Measurements from ENCODE around the gene TMPRSS13.

DNA sequence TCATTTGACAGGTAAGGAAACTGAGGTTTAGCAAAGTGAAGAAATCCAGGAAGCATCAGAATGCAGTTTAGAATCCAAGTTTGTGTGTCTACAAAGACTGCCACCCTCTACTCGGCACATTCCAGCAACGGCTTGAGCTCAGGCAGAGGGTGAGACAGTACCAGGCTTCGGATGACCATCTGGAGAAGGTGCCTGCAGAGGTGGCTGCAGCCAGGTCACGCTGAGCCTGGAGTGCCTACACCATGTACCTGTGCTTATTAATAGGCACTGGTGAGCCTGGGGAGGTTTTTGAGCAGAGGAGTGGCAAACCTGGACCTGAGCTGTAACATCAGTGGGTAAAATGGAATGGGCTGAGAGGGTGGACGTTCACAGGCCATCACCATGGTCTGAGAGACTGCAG is 57.4 kb downstream of the TMPRSS13 start:
- TF ChIP-seq PREB (CRISPR knock-in tag; IDR thresholded peaks at IDR 0.05) (no peak), TCF7L2 (IDR thresholded peaks at IDR 0.05; ENCODE audit: low read depth, low read length) (no peak), UBTF (CRISPR knock-in tag; IDR thresholded peaks at IDR 0.05) (no peak), HOXA3 (CRISPR knock-in tag; IDR thresholded peaks at IDR 0.05) (no peak), ZNF782 (CRISPR knock-in tag; IDR thresholded peaks at IDR 0.05; ENCODE audit: borderline replicate concordance) (no peak), RNF2 (conservative IDR thresholded peaks at IDR 0.05; ENCODE audit: low read depth) (no peak), POLR2AphosphoS5 (IDR thresholded peaks at IDR 0.05; ENCODE audit: low read depth, low read length) (no peak)
- TF ChIP-seq, protein P1, sequence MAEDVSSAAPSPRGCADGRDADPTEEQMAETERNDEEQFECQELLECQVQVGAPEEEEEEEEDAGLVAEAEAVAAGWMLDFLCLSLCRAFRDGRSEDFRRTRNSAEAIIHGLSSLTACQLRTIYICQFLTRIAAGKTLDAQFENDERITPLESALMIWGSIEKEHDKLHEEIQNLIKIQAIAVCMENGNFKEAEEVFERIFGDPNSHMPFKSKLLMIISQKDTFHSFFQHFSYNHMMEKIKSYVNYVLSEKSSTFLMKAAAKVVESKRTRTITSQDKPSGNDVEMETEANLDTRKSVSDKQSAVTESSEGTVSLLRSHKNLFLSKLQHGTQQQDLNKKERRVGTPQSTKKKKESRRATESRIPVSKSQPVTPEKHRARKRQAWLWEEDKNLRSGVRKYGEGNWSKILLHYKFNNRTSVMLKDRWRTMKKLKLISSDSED (CRISPR knock-in tag; IDR thresholded peaks at IDR 0.05), result no peak
- TF ChIP-seq, protein P2, sequence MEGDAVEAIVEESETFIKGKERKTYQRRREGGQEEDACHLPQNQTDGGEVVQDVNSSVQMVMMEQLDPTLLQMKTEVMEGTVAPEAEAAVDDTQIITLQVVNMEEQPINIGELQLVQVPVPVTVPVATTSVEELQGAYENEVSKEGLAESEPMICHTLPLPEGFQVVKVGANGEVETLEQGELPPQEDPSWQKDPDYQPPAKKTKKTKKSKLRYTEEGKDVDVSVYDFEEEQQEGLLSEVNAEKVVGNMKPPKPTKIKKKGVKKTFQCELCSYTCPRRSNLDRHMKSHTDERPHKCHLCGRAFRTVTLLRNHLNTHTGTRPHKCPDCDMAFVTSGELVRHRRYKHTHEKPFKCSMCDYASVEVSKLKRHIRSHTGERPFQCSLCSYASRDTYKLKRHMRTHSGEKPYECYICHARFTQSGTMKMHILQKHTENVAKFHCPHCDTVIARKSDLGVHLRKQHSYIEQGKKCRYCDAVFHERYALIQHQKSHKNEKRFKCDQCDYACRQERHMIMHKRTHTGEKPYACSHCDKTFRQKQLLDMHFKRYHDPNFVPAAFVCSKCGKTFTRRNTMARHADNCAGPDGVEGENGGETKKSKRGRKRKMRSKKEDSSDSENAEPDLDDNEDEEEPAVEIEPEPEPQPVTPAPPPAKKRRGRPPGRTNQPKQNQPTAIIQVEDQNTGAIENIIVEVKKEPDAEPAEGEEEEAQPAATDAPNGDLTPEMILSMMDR (CRISPR knock-in tag; IDR thresholded peaks at IDR 0.05), result no peak
- TF ChIP-seq, protein P3, sequence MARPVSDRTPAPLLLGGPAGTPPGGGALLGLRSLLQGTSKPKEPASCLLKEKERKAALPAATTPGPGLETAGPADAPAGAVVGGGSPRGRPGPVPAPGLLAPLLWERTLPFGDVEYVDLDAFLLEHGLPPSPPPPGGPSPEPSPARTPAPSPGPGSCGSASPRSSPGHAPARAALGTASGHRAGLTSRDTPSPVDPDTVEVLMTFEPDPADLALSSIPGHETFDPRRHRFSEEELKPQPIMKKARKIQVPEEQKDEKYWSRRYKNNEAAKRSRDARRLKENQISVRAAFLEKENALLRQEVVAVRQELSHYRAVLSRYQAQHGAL (CRISPR knock-in tag; IDR thresholded peaks at IDR 0.05; ENCODE audit: not compliant biosample characterization), result no peak

All from HepG2 (cell line).